NCI-H1048 (cell line): ENCODE measurements around the gene C19orf81.

Source experiments
- DNase-seq: peaks from one replicate; lab custom pipeline; 2025; lab: John Stamatoyannopoulos, UW

The C19orf81 gene

GRCh38 chr19:50686310-50687032 lies 37.2 kb downstream of the C19orf81 start:
- DNase-seq: no peak

- DNase-seq: no peak
These were observed 39.5 kb downstream of the C19orf81 start for GRCh38 chr19:50688766-50689165.

GRCh38 chr19:50690439-50690838 lies 41.2 kb downstream of the C19orf81 start:
- DNase-seq: no peak

- no peak for DNase-seq
These were observed 44.1 kb downstream of the C19orf81 start for GRCh38 chr19:50693064-50693975.

- DNase-seq: no peak
These were observed 45.5 kb downstream of the C19orf81 start for GRCh38 chr19:50694815-50695145.

- DNase-seq: no peak
These were observed 46.2 kb downstream of the C19orf81 start for GRCh38 chr19:50695251-50696093.

- no peak for DNase-seq
These were observed 46.8 kb downstream of the C19orf81 start for GRCh38 chr19:50696094-50696483.

GRCh38 chr19:50697414-50698124 lies 48.3 kb downstream of the C19orf81 start:
- no peak for DNase-seq

- DNase-seq: no peak
These were observed 52.2 kb downstream of the C19orf81 start for GRCh38 chr19:50701367-50701985.

GRCh38 chr19:50702158-50702870 lies 53.1 kb downstream of the C19orf81 start:
- DNase-seq: no peak

- no peak for DNase-seq
These were observed 53.9 kb downstream of the C19orf81 start for GRCh38 chr19:50702871-50703829.

- no peak for DNase-seq
These were observed 54.9 kb downstream of the C19orf81 start for GRCh38 chr19:50703915-50704796.

GRCh38 chr19:50705422-50706019 lies 56.3 kb downstream of the C19orf81 start:
- no peak for DNase-seq

- DNase-seq: no peak
These were observed 57.1 kb downstream of the C19orf81 start for GRCh38 chr19:50706387-50706786.

- DNase-seq: no peak
These were observed 59.1 kb downstream of the C19orf81 start for GRCh38 chr19:50708179-50708879.
